Neural progenitor cell (in vitro differentiated cells): Measurements from ENCODE around the gene SLFN14.

ENCODE experiments used
- CTCF ChIP-seq: fragments of 200-600 bp; sonication (generic); IDR thresholded peaks from 2 replicates; pipeline ENCODE4 v1.5.1; 2017; ENCODE audit warnings: antibody characterized with exemption, mild to moderate bottlenecking
- EZH2phosphoT487 ChIP-seq: fragments of 200-600 bp; sonication (generic); IDR thresholded peaks from 2 replicates; pipeline ENCODE4 v1.6.1; 2017; ENCODE audit warnings: antibody characterized with exemption

GRCh38 chr17:35537601-35538141 is 22.9 kb downstream of the SLFN14 start, which contains the start of gene SLFN12L:
- TF ChIP-seq EZH2phosphoT487 (no peak), CTCF (no peak)
